Measurements from ENCODE around the gene NANOS1.
A peak's percentile ranks its signal among the peaks of the same experiment; 100 is the strongest.
"Not testable (repeated sequence)": the region's sequence is repeated elsewhere in the genome, so short reads cannot be mapped to it uniquely, and the experiment has no call there.

NANOS1 gene

GRCh38 chr10:119020627-119020946 is 8.9 kb upstream of the NANOS1 start:
- DNase-seq = no peak

- DNase-seq = no peak
Measured at GRCh38 chr10:119022846-119023552, 6.5 kb upstream of the NANOS1 start.

- no peak for DNase-seq
Measured at GRCh38 chr10:119023553-119023868, 6.0 kb upstream of the NANOS1 start.

- DNase-seq = no peak
Measured at GRCh38 chr10:119024882-119025281, 4.6 kb upstream of the NANOS1 start.

GRCh38 chr10:119025336-119025735 is 4.2 kb upstream of the NANOS1 start:
- DNase-seq = no peak

GRCh38 chr10:119025776-119026175 is 3.7 kb upstream of the NANOS1 start:
- DNase-seq = no peak

GRCh38 chr10:119026301-119027110 is 3.0 kb upstream of the NANOS1 start:
- DNase-seq = no peak

GRCh38 chr10:119028445-119028899 is 1.0 kb upstream of the NANOS1 start:
- not testable (repeated sequence) for DNase-seq

GRCh38 chr10:119028900-119029612 is 458 bp upstream of the NANOS1 start:
- DNase-seq = peak; percentile 34 to 72 (median 59)

GRCh38 chr10:119030421-119031250 is 1.1 kb downstream of the NANOS1 start:
- DNase-seq = peak in 5 of 6 experiments; percentile 3 to 31 (median 23)

GRCh38 chr10:119031496-119032059 is 2.1 kb downstream of the NANOS1 start:
- no peak for DNase-seq

GRCh38 chr10:119039161-119039560 is 9.6 kb downstream of the NANOS1 start:
- no peak for DNase-seq

- DNase-seq = no peak
Measured at GRCh38 chr10:119041326-119041725, 11.8 kb downstream of the NANOS1 start.

GRCh38 chr10:119042169-119042568 is 12.7 kb downstream of the NANOS1 start:
- no peak for DNase-seq

- no peak for DNase-seq
Measured at GRCh38 chr10:119045561-119045960, 16.0 kb downstream of the NANOS1 start.

GRCh38 chr10:119049361-119049760 is 19.8 kb downstream of the NANOS1 start:
- DNase-seq = no peak

GRCh38 chr10:119049777-119050176 is 20.3 kb downstream of the NANOS1 start:
- no peak for DNase-seq

GRCh38 chr10:119051775-119052174 is 22.3 kb downstream of the NANOS1 start:
- no peak for DNase-seq

- no peak for DNase-seq
Measured at GRCh38 chr10:119055472-119055871, 26.0 kb downstream of the NANOS1 start.

GRCh38 chr10:119058010-119058409 is 28.5 kb downstream of the NANOS1 start:
- no peak for DNase-seq

GRCh38 chr10:119059557-119059956 is 30.0 kb downstream of the NANOS1 start:
- DNase-seq = no peak

GRCh38 chr10:119060107-119060506 is 30.6 kb downstream of the NANOS1 start:
- no peak for DNase-seq

- DNase-seq = no peak
Measured at GRCh38 chr10:119061352-119061751, 31.8 kb downstream of the NANOS1 start.

Data from stimulated activated naive CD4-positive, alpha-beta T cell (primary cell).